Activated CD8-positive, alpha-beta T cell treated with anti-CD3 and anti-CD28 coated beads for 36 hours (primary cell): ENCODE results near the gene TP63. TPM values are rescaled to one million over a fixed set of nuclear protein-coding genes. Genes with fewer than 3 reads are reported as not detected.

ENCODE experiments used
- ATAC-seq: fragments of 200-7000 bp; cut with Tn5 transposase; one replicate; pipeline ENCODE4 v1.10.0; 2021; ENCODE audit warnings: mild to moderate bottlenecking, moderate library complexity
- CTCF ChIA-PET: fragments of 350-600 bp; sonication (Branson Sonifier 250); formaldehyde crosslinking; loops from one replicate; lab custom pipeline; 2021; ENCODE audit warnings: antibody characterized with exemption; lab: Charles Lee
- POLR2A ChIA-PET: fragments of 350-600 bp; sonication (Branson Sonifier 250); formaldehyde crosslinking; loops from one replicate; lab custom pipeline; 2021; ENCODE audit warnings: antibody characterized with exemption; lab: Charles Lee
- DNase-seq: peaks from one replicate; pipeline ENCODE4 v3.0.0-alpha.2; 2020
- H3K27ac Mint-ChIP-seq: one replicate; pipeline ENCODE4 v1.8.0; 2021; ENCODE audit warnings: mild to moderate bottlenecking, mixed read lengths
- H3K27me3 Mint-ChIP-seq: one replicate; pipeline ENCODE4 v1.8.0; 2021; ENCODE audit warnings: mixed read lengths
- H3K36me3 Mint-ChIP-seq: one replicate; pipeline ENCODE4 v1.8.0; 2021; ENCODE audit warnings: low read depth, mixed read lengths
- H3K4me1 Mint-ChIP-seq: one replicate; pipeline ENCODE4 v1.8.0; 2021; ENCODE audit warnings: low read depth, mixed read lengths
- H3K4me3 Mint-ChIP-seq: one replicate; pipeline ENCODE4 v1.8.0; 2021; ENCODE audit warnings: mild to moderate bottlenecking, moderate library complexity, mixed read lengths
- H3K9me3 Mint-ChIP-seq: one replicate; pipeline ENCODE4 v1.8.0; 2021; ENCODE audit warnings: mixed read lengths
- CTCF ChIP-seq: fragments of 200-600 bp; IDR thresholded peaks from one replicate; pipeline ENCODE4 v1.8.0; 2022; ENCODE audit warnings: antibody characterized with exemption, mild to moderate bottlenecking
- intact Hi-C: fragments of 100-400 bp; cut with micrococcal nuclease; formaldehyde crosslinking; loops from one replicate; pipeline ENCODE4 v1.10.0; 2022
- total RNA-seq, 2 experiments: library from RNA; stranded (reverse); gene quantifications; one replicate each; pipeline ENCODE4 v1.2.3, GENCODE V29; 2021

TP63 gene
- total RNA-seq, 2 experiments from 2014 or later: 0.07 to 0.23 TPM

- CTCF ChIA-PET: no interaction called here
- ATAC-seq: no peak
- Mint-ChIP-seq H3K27me3 (no peaks in the 10 kb centered on the region), H3K36me3 (no peaks in the 10 kb centered on the region), H3K9me3 (no peaks in the 10 kb centered on the region), H3K4me1 (no peaks in the 10 kb centered on the region), H3K27ac (no peak overlapping the region), H3K4me3 (no peak overlapping the region)
- intact Hi-C loops: no loop called here
- POLR2A ChIA-PET: no interaction called here
- DNase-seq: no peak
- no peak for TF ChIP-seq CTCF
These were observed 93.2 kb downstream of the TP63 start for GRCh38 chr3:189724356-189724755.

GRCh38 chr3:189726277-189726676 is 95.1 kb downstream of the TP63 start:
- no peak for TF ChIP-seq CTCF
- no peaks in the 10 kb centered on the region for H3K4me1 Mint-ChIP-seq
- H3K36me3 Mint-ChIP-seq: no peaks in the 10 kb centered on the region
- no peak overlapping the region for H3K27ac Mint-ChIP-seq
- DNase-seq (no peak), ATAC-seq (no peak)
- POLR2A ChIA-PET: no interaction called here
- CTCF ChIA-PET: no interaction called here
- no peaks in the 10 kb centered on the region for H3K9me3 Mint-ChIP-seq
- intact Hi-C loops: no loop called here
- no peaks in the 10 kb centered on the region for H3K27me3 Mint-ChIP-seq
- H3K4me3 Mint-ChIP-seq: no peak overlapping the region

GRCh38 chr3:189727158-189727557 is 96.0 kb downstream of the TP63 start:
- no peak overlapping the region for H3K27ac Mint-ChIP-seq
- H3K36me3 Mint-ChIP-seq: no peaks in the 10 kb centered on the region
- intact Hi-C loops: no loop called here
- CTCF ChIA-PET: no interaction called here
- no peaks in the 10 kb centered on the region for H3K9me3 Mint-ChIP-seq
- no peak for TF ChIP-seq CTCF
- H3K27me3 Mint-ChIP-seq: no peaks in the 10 kb centered on the region
- DNase-seq: no peak
- no peak for ATAC-seq
- no peaks in the 10 kb centered on the region for H3K4me1 Mint-ChIP-seq
- POLR2A ChIA-PET: no interaction called here
- no peak overlapping the region for H3K4me3 Mint-ChIP-seq

- intact Hi-C loops: no loop called here
- no peaks in the 10 kb centered on the region for H3K36me3 Mint-ChIP-seq
- no peaks in the 10 kb centered on the region for H3K27me3 Mint-ChIP-seq
- DNase-seq (no peak), ATAC-seq (no peak)
- CTCF ChIA-PET: no interaction called here
- no peak overlapping the region for H3K27ac Mint-ChIP-seq
- H3K9me3 Mint-ChIP-seq: no peaks in the 10 kb centered on the region
- no peak overlapping the region for H3K4me3 Mint-ChIP-seq
- POLR2A ChIA-PET: no interaction called here
- TF ChIP-seq CTCF: no peak
- H3K4me1 Mint-ChIP-seq: no peaks in the 10 kb centered on the region
These were observed 96.7 kb downstream of the TP63 start for GRCh38 chr3:189727898-189728297.

GRCh38 chr3:189728915-189729314 is 97.7 kb downstream of the TP63 start:
- ChIA-PET CTCF (no interaction called here), POLR2A (no interaction called here)
- no peak overlapping the region for H3K4me3 Mint-ChIP-seq
- no peak overlapping the region for H3K27ac Mint-ChIP-seq
- TF ChIP-seq CTCF: no peak
- no peaks in the 10 kb centered on the region for H3K9me3 Mint-ChIP-seq
- no peak for ATAC-seq
- intact Hi-C loops: no loop called here
- no peak for DNase-seq
- H3K27me3 Mint-ChIP-seq: no peaks in the 10 kb centered on the region
- H3K36me3 Mint-ChIP-seq: no peaks in the 10 kb centered on the region
- H3K4me1 Mint-ChIP-seq: no peaks in the 10 kb centered on the region
